HG03354 (cell line): ENCODE measurements around the gene SOX30.
"Not testable (repeated sequence)": the region's sequence is repeated elsewhere in the genome, so short reads cannot be mapped to it uniquely, and the experiment has no call there.

Source experiments
- ATAC-seq: cut with Tn5 transposase; IDR thresholded peaks from one replicate; pipeline ENCODE4 v1.9.1; 2021; ENCODE audit warnings: mild to moderate bottlenecking; ENCODE audit not compliant: unreplicated experiment, poor library complexity, severe bottlenecking

Gene SOX30

GRCh38 chr5:157652377-157652692, at the start of gene SOX30:
Gene SOX30, minus strand, starts transcription at chr5:157652438. Its CDS starts 360 bp downstream, at chr5:157652078.
- ATAC-seq: no peak

- not testable (repeated sequence) for ATAC-seq
Measured at GRCh38 chr5:157698674-157699073, 46.4 kb upstream of the SOX30 start.

- ATAC-seq: not testable (repeated sequence)
Measured at GRCh38 chr5:157696154-157696553, 43.9 kb upstream of the SOX30 start.

GRCh38 chr5:157693816-157694215, 41.6 kb upstream of the SOX30 start:
- not testable (repeated sequence) for ATAC-seq

GRCh38 chr5:157690690-157691433, 38.6 kb upstream of the SOX30 start:
- no peak for ATAC-seq

- ATAC-seq: no peak
Measured at GRCh38 chr5:157689942-157690689, 37.9 kb upstream of the SOX30 start.

- ATAC-seq: no peak
Measured at GRCh38 chr5:157687198-157687554, 34.9 kb upstream of the SOX30 start.

GRCh38 chr5:157686276-157687197, 34.3 kb upstream of the SOX30 start:
- not testable (repeated sequence) for ATAC-seq

GRCh38 chr5:157682257-157682656, 30.0 kb upstream of the SOX30 start:
- ATAC-seq: no peak

- no peak for ATAC-seq
Measured at GRCh38 chr5:157681048-157681447, 28.8 kb upstream of the SOX30 start.

GRCh38 chr5:157680239-157680638, 28.0 kb upstream of the SOX30 start:
- ATAC-seq: no peak

GRCh38 chr5:157679801-157680200, 27.6 kb upstream of the SOX30 start:
- no peak for ATAC-seq

- no peak for ATAC-seq
Measured at GRCh38 chr5:157677931-157678330, 25.7 kb upstream of the SOX30 start.

- not testable (repeated sequence) for ATAC-seq
Measured at GRCh38 chr5:157674351-157674750, 22.1 kb upstream of the SOX30 start.

GRCh38 chr5:157672976-157673375, 20.7 kb upstream of the SOX30 start:
- ATAC-seq: no peak

GRCh38 chr5:157671592-157672330, 19.5 kb upstream of the SOX30 start:
- ATAC-seq: no peak

GRCh38 chr5:157670662-157671591, 18.7 kb upstream of the SOX30 start, which contains the start of gene C5orf52:
Gene C5orf52, plus strand, starts transcription at chr5:157671533. Its CDS starts 82 bp downstream, at chr5:157671615.
- peak; percentile 47 for ATAC-seq

GRCh38 chr5:157669701-157670097, 17.5 kb upstream of the SOX30 start:
- no peak for ATAC-seq
